ENCODE measurements around the gene PROB1.
"Not testable (repeated sequence)": the region's sequence is repeated elsewhere in the genome, so short reads cannot be mapped to it uniquely, and the experiment has no call there.

Gene PROB1

DNA sequence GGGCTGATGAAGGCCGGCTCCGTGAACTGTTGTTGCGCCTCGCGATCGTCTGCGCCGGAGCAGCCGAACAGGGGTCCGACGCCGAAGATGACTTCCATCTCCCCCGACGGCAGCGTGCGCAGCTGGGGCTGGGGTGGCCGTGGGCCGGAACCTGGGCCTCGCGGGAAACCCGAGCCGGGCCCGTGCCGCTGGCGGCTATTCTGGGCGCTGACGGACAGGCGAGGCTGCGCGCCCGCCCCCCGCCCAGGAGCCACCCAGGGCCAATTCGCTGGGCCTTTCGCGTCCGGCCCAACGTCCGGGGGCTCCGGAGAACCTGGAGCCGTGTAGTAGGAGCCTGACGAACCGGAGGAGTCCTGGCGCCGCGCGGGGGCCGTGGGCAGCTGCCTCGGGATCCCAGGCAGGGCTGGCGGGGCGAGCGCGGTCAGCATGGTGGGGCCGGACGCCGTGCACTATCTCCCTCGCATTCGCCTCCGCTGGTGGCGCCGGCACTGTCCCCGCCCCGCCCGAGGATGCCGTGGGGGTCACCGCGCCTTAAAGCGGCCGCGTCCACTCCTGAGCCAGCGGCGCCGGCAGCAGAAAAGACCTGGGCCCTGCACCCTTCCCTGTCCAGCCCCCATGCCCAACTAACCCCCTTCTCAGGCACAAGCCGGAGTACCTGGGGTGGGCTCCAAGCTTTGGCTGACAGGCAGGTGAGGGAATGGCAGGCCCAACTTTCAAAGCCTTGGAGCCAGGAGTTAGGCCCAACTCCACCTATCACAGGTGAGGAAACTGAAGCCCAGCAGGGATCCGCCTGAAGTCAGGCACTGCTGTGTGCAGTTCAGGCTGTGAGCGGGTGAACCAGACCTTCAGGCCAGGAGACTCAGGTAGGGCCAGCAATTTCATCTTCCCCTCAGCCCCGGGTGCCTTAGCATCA, at the start of gene PROB1:
Gene PROB1, minus strand, starts transcription at position 451 of the 913 bp plus-strand sequence. Its CDS starts 23 bp downstream, at position 428.
- DNase-seq (ENCODE audit: low spot score) = no peak

- no peak for DNase-seq (ENCODE audit: low spot score)
These were observed 49.0 kb upstream of the PROB1 start for GRCh38 chr5:139443831-139444453.

DNA sequence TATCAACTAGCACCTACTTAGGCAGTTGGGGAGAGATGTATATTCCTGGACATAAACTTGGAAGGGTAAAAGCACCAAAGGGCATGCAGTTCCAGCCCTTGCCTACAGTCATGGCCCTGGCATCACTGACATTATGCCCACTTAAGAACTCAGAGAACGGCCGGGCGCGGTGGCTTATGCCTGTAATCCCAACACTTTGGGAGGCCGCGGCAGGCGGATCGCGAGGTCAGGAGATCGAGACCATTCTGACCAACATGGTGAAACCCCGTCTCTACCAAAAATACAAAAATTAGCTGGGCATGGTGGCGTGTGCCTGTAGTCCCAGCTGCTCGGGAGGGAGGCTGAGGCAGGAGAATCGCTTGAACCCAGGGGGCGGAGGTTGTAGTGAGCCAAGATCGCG, 45.5 kb upstream of the PROB1 start:
- not testable (repeated sequence) for DNase-seq (ENCODE audit: low spot score)

GRCh38 chr5:139439013-139439903, 44.4 kb upstream of the PROB1 start, which contains the start of gene DNAJC18:
TSS of gene DNAJC18 (minus strand) at chr5:139439525. CDS start at chr5:139439445, 80 bp downstream.
- DNase-seq (ENCODE audit: low spot score) = peak; percentile 95

DNA sequence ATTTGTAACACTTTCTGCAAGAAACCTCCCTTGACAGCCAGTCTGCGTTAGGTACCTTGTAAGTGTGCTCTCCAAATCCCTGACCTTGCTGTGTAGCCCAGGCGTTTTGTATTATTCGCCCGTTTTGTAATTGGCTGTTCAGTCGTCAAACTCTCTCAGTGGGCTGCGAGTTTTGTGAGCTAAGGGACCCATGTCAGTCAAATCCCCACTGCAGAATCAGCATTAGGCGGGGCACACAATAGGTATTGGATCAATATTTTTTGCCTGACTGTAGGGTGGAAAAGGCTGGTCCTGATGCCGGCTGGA, 43.8 kb upstream of the PROB1 start:
- no peak for DNase-seq (ENCODE audit: low spot score)

DNA sequence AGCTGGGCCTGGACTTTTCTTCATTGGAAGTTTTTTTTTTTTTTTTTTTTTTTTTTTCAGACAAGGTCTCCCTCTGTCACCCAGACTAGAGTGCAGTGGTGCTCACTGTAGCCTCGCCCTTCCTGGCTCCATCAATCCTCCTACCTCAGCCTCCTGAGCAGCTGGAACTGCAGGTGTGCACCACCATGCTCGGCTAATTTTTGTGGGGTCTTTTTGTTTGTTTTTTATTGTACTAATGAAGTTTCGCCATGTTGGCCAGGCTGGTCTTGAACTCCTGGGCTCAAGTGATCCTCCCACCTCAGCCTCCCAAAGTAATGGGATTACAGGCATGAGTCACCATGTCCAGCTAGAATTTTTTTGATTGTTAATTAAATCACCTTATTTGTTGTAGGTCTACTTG, 40.8 kb upstream of the PROB1 start:
- DNase-seq (ENCODE audit: low spot score) = no peak

DNA sequence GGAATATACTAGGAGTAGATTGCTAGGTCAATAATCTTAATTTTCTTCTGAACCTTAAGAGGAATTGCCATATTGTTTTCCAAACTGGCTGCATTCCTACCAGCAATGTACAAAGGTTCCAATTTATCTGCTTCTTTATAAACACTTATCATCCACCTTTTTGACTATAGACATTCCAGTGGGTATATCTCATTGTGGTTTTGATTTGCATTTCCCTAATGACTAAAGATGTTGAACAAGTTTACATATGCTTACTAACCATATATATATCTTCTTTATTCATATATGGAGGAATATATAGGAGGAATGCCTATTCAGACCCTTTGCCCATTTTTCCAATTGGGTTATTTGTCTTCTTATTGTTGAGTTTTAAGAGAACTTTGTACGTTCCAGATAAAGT, 36.8 kb upstream of the PROB1 start:
- no peak for DNase-seq (ENCODE audit: low spot score)

DNA sequence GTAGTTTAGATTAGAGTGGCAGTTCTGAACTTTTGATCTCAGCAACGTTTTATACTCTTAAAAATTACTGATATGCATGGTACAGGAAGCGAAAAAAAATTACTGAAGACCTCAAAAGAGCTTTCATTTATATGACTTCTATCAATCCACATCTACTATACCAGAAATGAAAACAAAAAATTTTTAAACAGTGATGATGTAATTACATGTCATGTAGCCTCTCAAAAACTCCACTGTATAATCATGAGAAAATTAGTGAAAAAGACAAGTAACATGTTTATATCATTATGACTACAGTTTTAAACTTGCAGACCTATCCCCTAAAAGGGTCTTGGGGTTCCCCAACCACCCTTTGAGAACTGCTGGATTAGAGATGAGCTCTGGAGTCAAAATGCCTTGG, 35.1 kb upstream of the PROB1 start:
- DNase-seq (ENCODE audit: low spot score) = no peak

DNA sequence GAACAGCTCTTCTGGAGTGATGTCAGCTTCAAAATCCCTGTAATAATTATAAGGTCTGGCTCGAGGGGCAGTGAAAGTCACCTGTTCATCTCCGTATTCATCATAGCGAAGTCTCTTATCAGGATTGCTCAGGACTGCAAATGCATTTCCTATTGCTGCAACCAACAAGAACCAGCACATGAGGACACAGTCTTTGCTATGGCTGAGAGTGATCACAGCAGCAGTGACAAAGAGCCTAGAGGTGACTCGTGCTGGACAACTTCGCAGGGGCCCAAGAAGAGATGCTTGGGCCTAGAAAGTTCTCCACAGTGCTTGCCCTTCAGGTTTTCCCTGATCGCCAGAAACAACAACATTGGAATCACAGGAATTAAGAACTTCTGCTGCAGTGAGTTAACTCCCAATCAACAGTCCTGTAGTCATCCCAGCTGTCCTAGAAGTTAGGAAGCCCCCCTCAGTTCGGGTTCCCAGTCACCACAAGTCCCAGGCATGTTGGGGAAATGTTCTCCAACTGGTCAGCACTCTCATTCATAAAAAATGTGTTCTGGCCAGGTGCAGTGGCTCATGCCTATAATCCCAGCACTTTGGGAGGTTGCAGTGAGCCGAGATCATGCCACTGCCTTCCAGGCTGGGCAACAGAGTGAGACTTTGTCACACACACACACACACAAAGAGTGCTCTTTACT, 31.4 kb upstream of the PROB1 start:
- no peak for DNase-seq (ENCODE audit: low spot score)

- DNase-seq (ENCODE audit: low spot score) = no peak
These were observed 30.6 kb upstream of the PROB1 start for GRCh38 chr5:139425497-139425896.

GRCh38 chr5:139422307-139422893, 27.5 kb upstream of the PROB1 start:
- DNase-seq (ENCODE audit: low spot score) = peak; percentile 69

DNA sequence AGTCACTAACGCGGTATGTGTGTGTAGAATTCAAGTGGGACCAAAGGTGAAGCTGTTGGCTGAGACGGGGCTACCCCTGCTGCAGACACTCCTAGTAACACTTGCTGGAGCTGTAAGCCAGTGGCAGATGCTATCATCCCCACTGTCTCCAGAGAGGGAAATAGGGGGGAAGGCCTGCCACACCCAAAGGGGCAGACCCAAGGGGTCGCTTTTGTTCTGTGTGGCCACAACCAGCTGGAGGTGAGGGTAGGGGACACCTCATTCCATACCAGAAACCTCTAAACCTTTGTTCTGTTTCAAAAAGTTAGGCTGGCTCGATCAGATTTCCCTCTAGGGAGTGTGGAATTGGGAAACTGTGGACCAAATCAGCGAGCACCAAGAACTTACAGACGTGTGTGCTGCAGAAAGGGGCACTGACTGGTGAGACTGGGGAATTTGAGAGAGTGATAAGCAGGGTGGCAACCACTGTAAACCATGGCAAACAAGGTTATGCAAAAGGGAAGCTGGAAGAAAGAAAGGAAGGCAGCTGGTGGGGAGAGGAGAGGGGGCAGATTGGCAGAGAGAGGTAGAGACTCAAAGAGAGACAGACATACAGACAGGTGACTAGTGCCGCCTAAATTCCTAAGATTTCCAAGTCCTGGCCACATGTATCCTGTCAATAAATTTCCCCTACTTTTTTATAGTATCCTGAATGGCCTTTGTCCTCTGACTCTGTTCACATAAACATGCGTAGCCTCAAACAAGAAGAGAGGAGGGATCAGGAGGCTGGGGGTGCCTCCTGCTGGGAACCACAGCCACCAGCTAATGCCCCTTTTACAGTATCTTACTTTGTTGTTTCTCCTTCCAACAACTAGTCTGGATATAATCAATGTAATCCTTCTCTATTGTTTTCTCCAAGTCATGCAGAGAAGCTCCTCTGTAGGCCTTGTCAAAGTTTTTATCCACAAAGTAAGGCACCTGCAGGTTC, 24.6 kb upstream of the PROB1 start:
- no peak for DNase-seq (ENCODE audit: low spot score)

- no peak for DNase-seq (ENCODE audit: low spot score)
These were observed 23.9 kb upstream of the PROB1 start for GRCh38 chr5:139418793-139419192.

DNA sequence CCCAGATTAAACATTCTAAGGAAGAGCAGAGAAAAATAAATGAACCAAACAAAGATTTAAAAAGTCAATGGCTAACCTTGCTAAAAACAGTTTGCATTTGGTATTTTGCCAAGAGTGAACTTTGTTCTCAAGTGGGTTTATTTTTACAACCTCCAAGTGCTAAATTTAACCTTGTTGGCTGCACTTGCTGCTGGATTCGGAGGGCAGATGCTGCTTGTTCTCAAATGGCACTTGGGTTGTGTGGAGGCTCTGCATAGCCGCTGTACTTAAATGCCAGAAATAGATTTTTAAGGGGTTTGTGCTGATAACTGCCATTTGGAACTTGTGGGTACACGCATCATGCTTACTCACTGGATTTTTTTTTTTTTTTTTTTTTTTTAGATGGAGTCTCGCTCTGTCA, 22.3 kb upstream of the PROB1 start:
- DNase-seq (ENCODE audit: low spot score) = peak; percentile 74

GRCh38 chr5:139416651-139417050, 21.7 kb upstream of the PROB1 start:
- DNase-seq (ENCODE audit: low spot score) = no peak

- DNase-seq (ENCODE audit: low spot score) = no peak
These were observed 21.0 kb upstream of the PROB1 start for GRCh38 chr5:139415869-139416268.

DNA sequence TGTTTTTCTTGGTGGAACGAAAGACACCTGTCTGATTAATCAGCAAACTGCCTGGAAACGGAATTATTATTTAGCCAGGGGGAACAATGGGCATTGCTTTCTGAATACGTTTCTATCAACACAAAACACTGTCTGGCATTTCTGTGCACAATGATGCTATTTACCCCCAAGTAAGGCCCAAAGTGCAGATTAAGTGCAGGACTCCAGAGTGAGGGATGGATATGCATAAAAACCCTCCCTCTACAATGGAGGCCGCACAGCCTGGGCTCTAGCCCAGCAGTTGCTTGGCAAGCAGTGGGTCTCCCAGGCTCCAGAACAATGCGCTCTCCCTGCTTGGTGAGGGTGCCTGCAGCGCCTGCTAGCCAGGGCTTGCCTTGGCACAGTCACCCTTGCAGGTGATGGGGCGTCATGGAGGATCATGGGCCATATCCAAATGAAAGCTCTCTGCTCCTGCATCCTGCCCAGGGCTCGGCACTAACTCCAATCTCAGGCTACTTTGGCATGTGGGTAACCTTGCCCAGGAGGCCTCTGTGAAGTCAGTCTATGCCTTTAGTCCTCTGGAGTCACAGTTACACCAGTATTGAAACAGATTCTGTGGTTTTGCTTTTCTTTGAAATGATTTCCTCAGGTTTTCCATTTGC, 20.4 kb upstream of the PROB1 start:
- DNase-seq (ENCODE audit: low spot score) = peak; percentile 90

GRCh38 chr5:139414581-139415130, 19.8 kb upstream of the PROB1 start:
- peak; percentile 60 for DNase-seq (ENCODE audit: low spot score)

GRCh38 chr5:139413963-139414362, 19.1 kb upstream of the PROB1 start:
- DNase-seq (ENCODE audit: low spot score) = no peak

All from putamen (tissue), 1 donor.